DND-41 (cell line): Measurements from ENCODE around the gene METTL2B.
"Not testable (repeated sequence)": the region's sequence is repeated elsewhere in the genome, so short reads cannot be mapped to it uniquely, and the experiment has no call there.

ENCODE experiments used
- CTCF ChIP-seq: IDR thresholded peaks from 2 replicates; pipeline ENCODE4 v1.5.1; 2012; ENCODE audit warnings: borderline replicate concordance, low read length, moderate library complexity, mild to moderate bottlenecking; ENCODE audit not compliant: poor library complexity, severe bottlenecking; ENCODE audit errors: extremely low read depth
- EZH2 ChIP-seq: IDR thresholded peaks from 3 replicates; pipeline ENCODE4 v1.6.1; 2012; ENCODE audit warnings: borderline replicate concordance, low read depth, mild to moderate bottlenecking, moderate library complexity, low read length, inconsistent platforms; ENCODE audit not compliant: severe bottlenecking

- TF ChIP-seq CTCF, EZH2: not testable (repeated sequence)
These were observed 55.5 kb downstream of the METTL2B start for GRCh38 chr7:128531955-128532478.
